Astrocyte (in vitro differentiated cells and primary cell): ENCODE results near the gene FMN2.

ENCODE experiments used
- EZH2 ChIP-seq: IDR thresholded peaks from 2 replicates; pipeline ENCODE4 v1.6.1; 2012; ENCODE audit warnings: mild to moderate bottlenecking, low read length, inconsistent platforms; ENCODE audit not compliant: insufficient read depth
- TF ChIP-seq, protein P1 (sequence below): IDR thresholded peaks from 2 replicates; pipeline ENCODE4 v1.5.1; 2011; ENCODE audit warnings: low read depth, mild to moderate bottlenecking, inconsistent platforms, low read length, moderate library complexity; ENCODE audit not compliant: insufficient read depth

DNA sequence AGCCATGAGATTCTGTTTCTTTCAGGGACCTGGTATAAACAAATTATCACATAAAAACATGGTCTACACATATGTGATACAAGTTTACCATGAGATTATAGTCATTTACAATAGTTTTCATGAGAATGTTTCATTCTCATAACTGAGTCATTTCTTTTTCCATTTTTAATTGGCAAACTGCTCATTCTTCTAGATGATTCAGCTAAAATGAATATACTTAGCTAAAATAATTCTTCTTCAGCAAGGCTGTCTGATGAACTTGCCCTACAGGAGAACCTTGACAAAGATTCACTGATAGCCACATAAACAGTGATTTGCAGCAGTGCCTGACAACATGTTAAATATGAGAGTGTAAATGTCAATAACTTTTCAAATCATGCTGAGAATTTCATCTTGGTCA is 253.2 kb downstream of the FMN2 start:
- no peak for TF ChIP-seq EZH2
- TF ChIP-seq, protein P1, sequence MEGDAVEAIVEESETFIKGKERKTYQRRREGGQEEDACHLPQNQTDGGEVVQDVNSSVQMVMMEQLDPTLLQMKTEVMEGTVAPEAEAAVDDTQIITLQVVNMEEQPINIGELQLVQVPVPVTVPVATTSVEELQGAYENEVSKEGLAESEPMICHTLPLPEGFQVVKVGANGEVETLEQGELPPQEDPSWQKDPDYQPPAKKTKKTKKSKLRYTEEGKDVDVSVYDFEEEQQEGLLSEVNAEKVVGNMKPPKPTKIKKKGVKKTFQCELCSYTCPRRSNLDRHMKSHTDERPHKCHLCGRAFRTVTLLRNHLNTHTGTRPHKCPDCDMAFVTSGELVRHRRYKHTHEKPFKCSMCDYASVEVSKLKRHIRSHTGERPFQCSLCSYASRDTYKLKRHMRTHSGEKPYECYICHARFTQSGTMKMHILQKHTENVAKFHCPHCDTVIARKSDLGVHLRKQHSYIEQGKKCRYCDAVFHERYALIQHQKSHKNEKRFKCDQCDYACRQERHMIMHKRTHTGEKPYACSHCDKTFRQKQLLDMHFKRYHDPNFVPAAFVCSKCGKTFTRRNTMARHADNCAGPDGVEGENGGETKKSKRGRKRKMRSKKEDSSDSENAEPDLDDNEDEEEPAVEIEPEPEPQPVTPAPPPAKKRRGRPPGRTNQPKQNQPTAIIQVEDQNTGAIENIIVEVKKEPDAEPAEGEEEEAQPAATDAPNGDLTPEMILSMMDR, result no peak
